WTC11 (cell line): ENCODE results near the gene NECTIN1. TPM values are rescaled to one million over a fixed set of nuclear protein-coding genes. Genes with fewer than 3 reads are reported as not detected.

Experiments
- ATAC-seq: fragments of 200-7000 bp; cut with Tn5 transposase; 2 replicates; pipeline ENCODE4 v1.10.0; 2021; ENCODE audit warnings: mild to moderate bottlenecking, moderate library complexity
- CTCF ChIA-PET: fragments of 300-600 bp; sonication (Branson Sonifier 250); formaldehyde crosslinking; loops from one replicate; lab custom pipeline; 2021; ENCODE audit warnings: antibody characterized with exemption; lab: Charles Lee
- POLR2A ChIA-PET: fragments of 350-600 bp; sonication (Branson Sonifier 250); formaldehyde crosslinking; loops from one replicate; lab custom pipeline; 2021; ENCODE audit warnings: antibody characterized with exemption; lab: Charles Lee
- DNase-seq: peaks from one replicate; pipeline ENCODE4 v3.0.0; 2021; ENCODE audit warnings: low spot score
- H3K27ac Mint-ChIP-seq: 2 replicates; pipeline ENCODE4 v1.8.0; 2021; ENCODE audit warnings: mixed read lengths
- H3K27me3 Mint-ChIP-seq: 2 replicates; pipeline ENCODE4 v1.8.0; 2021; ENCODE audit warnings: low read depth, mild to moderate bottlenecking, moderate library complexity, mixed read lengths
- H3K36me3 Mint-ChIP-seq: 2 replicates; pipeline ENCODE4 v1.8.0; 2021; ENCODE audit warnings: mixed read lengths
- H3K4me1 Mint-ChIP-seq: 2 replicates; pipeline ENCODE4 v1.8.0; 2022; ENCODE audit warnings: mixed read lengths
- H3K4me3 Mint-ChIP-seq: 2 replicates; pipeline ENCODE4 v1.8.0; 2021; ENCODE audit warnings: mild to moderate bottlenecking, moderate library complexity, mixed read lengths
- H3K9me3 Mint-ChIP-seq: 2 replicates; pipeline ENCODE4 v1.8.0; 2021; ENCODE audit warnings: mixed read lengths
- AFF4 ChIP-seq: sonication (generic); formaldehyde crosslinking; IDR thresholded peaks from 2 replicates; pipeline ENCODE4 v1.8.1; 2023; ENCODE audit warnings: mild to moderate bottlenecking, missing genetic modification reagents, borderline replicate concordance
- GRHL2 ChIP-seq: fragments of 250-450 bp; sonication (Bioruptor Pico); IDR thresholded peaks from 2 replicates; pipeline ENCODE4 v1.8.0; 2022; ENCODE audit warnings: mild to moderate bottlenecking, moderate library complexity; ENCODE audit not compliant: insufficient replicate concordance, severe bottlenecking
- IRF2 ChIP-seq: sonication (generic); formaldehyde crosslinking; IDR thresholded peaks from 2 replicates; pipeline ENCODE4 v1.8.0; 2022; ENCODE audit warnings: low read depth, missing genetic modification reagents, borderline replicate concordance
- NFATC4 ChIP-seq: fragments of 250-450 bp; sonication (Bioruptor Pico); IDR thresholded peaks from 2 replicates; pipeline ENCODE4 v1.9.0; 2021; ENCODE audit warnings: mild to moderate bottlenecking
- TEAD1 ChIP-seq: sonication (generic); formaldehyde crosslinking; IDR thresholded peaks from 2 replicates; pipeline ENCODE4 v1.8.0; 2022; ENCODE audit warnings: mild to moderate bottlenecking, missing genetic modification reagents
- TP53 ChIP-seq: sonication (generic); formaldehyde crosslinking; IDR thresholded peaks from 2 replicates; pipeline ENCODE4 v1.8.1; 2023; ENCODE audit warnings: mild to moderate bottlenecking, missing genetic modification reagents
- ZNF423 ChIP-seq: fragments of 250-450 bp; sonication (Bioruptor Pico); IDR thresholded peaks from 2 replicates; pipeline ENCODE4 v2.1.2; 2022; ENCODE audit warnings: mild to moderate bottlenecking, moderate library complexity
- ZNF512 ChIP-seq: sonication (generic); formaldehyde crosslinking; IDR thresholded peaks from 2 replicates; pipeline ENCODE4 v1.8.1; 2022; ENCODE audit warnings: missing genetic modification reagents, borderline replicate concordance
- total RNA-seq: library from RNA; stranded (reverse); gene quantifications from 3 replicates; pipeline ENCODE4 v1.2.3, GENCODE V29; 2021
- TF ChIP-seq, protein P1 (sequence below): fragments of 200-600 bp; IDR thresholded peaks from 2 replicates; pipeline ENCODE4 v1.8.0; 2022; ENCODE audit warnings: antibody characterized with exemption
- TF ChIP-seq, protein P2 (sequence below): fragments of 250-450 bp; sonication (Bioruptor Pico); IDR thresholded peaks from 2 replicates; pipeline ENCODE4 v1.9.0; 2021; ENCODE audit warnings: mild to moderate bottlenecking

Gene NECTIN1
- total RNA-seq, 1 experiment from 2014 or later: 86.2 TPM

DNA sequence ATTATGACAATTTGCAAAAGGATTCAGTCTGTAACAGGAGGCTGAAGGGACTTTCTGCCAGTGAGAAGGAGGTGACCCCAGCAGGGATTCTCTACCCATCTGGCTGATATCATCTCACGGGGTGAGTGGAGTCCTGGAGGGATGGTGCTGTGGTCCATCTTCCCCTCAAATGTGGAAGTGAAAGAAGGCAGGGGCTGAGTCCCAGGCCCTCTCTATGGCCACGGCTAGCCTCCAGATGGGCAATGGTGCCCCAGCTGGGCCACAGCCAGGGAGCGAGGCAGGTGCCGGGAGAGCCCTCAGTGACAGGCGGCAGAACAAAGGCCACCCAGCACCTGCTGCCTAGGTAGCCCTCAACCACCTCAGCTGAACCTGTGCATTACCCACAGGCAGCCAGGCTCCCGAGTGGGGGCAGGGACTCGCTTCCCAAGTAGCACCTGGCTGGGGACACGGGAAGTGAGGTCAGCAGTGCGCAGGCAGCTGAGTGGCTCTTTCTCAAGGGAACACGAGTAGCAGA is 6.7 kb downstream of the NECTIN1 start:
- H3K9me3 Mint-ChIP-seq: no peaks in the 10 kb centered on the region
- peak overlapping the region; percentile 50; the same call in 1 of the 2 replicates for H3K27ac Mint-ChIP-seq
- TF ChIP-seq ZNF423 (CRISPR knock-in tag) (0 out of 2 replicates have a peak, but pooled peaks have one; percentile 18), IRF2 (CRISPR knock-in tag) (no peak)
- ATAC-seq: no peak
- H3K4me1 Mint-ChIP-seq: peaks cover 84% of the 10 kb centered on the region
- H3K27me3 Mint-ChIP-seq: no peaks in the 10 kb centered on the region
- DNase-seq: peak; percentile 27
- H3K4me3 Mint-ChIP-seq: no peak overlapping the region
- peaks cover 3% of the 10 kb centered on the region; the same call in 1 of the 2 replicates for H3K36me3 Mint-ChIP-seq
- ChIA-PET POLR2A (interaction anchor here (0.6 kb wide), 1 partner anchor 285 kb away, joined by 3 read pairs; no protein-coding TSS in a partner anchor), CTCF (interaction anchor here (0.6 to 4.9 kb wide), 9 partner anchors 9 to 357 kb away, joined by 3 to 66 read pairs (median 15); no protein-coding TSS in a partner anchor)

- Mint-ChIP-seq H3K9me3 (no peaks in the 10 kb centered on the region), H3K4me3 (no peak overlapping the region), H3K27ac (peak overlapping the region; percentile 23; the same call in 1 of the 2 replicates), H3K27me3 (no peaks in the 10 kb centered on the region), H3K4me1 (peaks cover 92% of the 10 kb centered on the region), H3K36me3 (peaks cover 3% of the 10 kb centered on the region; the same call in 1 of the 2 replicates)
- TF ChIP-seq, protein P1, sequence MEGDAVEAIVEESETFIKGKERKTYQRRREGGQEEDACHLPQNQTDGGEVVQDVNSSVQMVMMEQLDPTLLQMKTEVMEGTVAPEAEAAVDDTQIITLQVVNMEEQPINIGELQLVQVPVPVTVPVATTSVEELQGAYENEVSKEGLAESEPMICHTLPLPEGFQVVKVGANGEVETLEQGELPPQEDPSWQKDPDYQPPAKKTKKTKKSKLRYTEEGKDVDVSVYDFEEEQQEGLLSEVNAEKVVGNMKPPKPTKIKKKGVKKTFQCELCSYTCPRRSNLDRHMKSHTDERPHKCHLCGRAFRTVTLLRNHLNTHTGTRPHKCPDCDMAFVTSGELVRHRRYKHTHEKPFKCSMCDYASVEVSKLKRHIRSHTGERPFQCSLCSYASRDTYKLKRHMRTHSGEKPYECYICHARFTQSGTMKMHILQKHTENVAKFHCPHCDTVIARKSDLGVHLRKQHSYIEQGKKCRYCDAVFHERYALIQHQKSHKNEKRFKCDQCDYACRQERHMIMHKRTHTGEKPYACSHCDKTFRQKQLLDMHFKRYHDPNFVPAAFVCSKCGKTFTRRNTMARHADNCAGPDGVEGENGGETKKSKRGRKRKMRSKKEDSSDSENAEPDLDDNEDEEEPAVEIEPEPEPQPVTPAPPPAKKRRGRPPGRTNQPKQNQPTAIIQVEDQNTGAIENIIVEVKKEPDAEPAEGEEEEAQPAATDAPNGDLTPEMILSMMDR: peak; percentile 56
- TF ChIP-seq, protein P2, sequence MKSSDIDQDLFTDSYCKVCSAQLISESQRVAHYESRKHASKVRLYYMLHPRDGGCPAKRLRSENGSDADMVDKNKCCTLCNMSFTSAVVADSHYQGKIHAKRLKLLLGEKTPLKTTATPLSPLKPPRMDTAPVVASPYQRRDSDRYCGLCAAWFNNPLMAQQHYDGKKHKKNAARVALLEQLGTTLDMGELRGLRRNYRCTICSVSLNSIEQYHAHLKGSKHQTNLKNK (CRISPR knock-in tag): no peak
- TF ChIP-seq GRHL2 (no peak), ZNF512 (CRISPR knock-in tag) (no peak), AFF4 (CRISPR knock-in tag) (no peak), NFATC4 (CRISPR knock-in tag) (no peak), TP53 (CRISPR knock-in tag) (no peak), TEAD1 (CRISPR knock-in tag) (no peak)
- peak; percentile 77 for DNase-seq
- CTCF ChIA-PET: interaction anchor here (0.5 to 4.9 kb wide), 52 partner anchors 8 to 466 kb away, joined by 3 to 66 read pairs (median 4); partner anchors contain the start of gene NECTIN1
- peak; percentile 79 for ATAC-seq
- POLR2A ChIA-PET: interaction anchor here (1.0 kb wide), 1 partner anchor 8 kb away, joined by 6 read pairs; the partner anchor contains the start of gene NECTIN1
Measured at GRCh38 chr11:119721129-119722120, 7.6 kb downstream of the NECTIN1 start.
